Activated CD4-positive, alpha-beta T cell treated with anti-CD3 and anti-CD28 coated beads, Interleukin-2, amount 10 ng/mL, durations not matched to agents 24 days and 14 days (primary cell): ENCODE results near the gene KCNH8. TPM values are rescaled to one million over a fixed set of nuclear protein-coding genes. Genes with fewer than 3 reads are reported as not detected.
"Not testable (repeated sequence)": the region's sequence is repeated elsewhere in the genome, so short reads cannot be mapped to it uniquely, and the experiment has no call there.

Experiments
- DNase-seq: peaks from one replicate; pipeline ENCODE4 v3.0.0; 2022
- H3K27ac Mint-ChIP-seq: one replicate; pipeline ENCODE4 v1.8.0; 2022; ENCODE audit warnings: mild to moderate bottlenecking, mixed read lengths
- H3K27me3 Mint-ChIP-seq: one replicate; pipeline ENCODE4 v1.8.0; 2022; ENCODE audit warnings: mixed read lengths
- H3K36me3 Mint-ChIP-seq: one replicate; pipeline ENCODE4 v1.8.0; 2022; ENCODE audit warnings: low read depth, mild to moderate bottlenecking, mixed read lengths
- H3K4me1 Mint-ChIP-seq: one replicate; pipeline ENCODE4 v1.8.0; 2021; ENCODE audit warnings: mixed read lengths
- H3K4me3 Mint-ChIP-seq: one replicate; pipeline ENCODE4 v1.8.0; 2022; ENCODE audit warnings: mild to moderate bottlenecking, moderate library complexity, mixed read lengths
- H3K9me3 Mint-ChIP-seq: one replicate; pipeline ENCODE4 v1.8.0; 2021; ENCODE audit warnings: mixed read lengths
- intact Hi-C: fragments of 100-400 bp; cut with micrococcal nuclease; formaldehyde crosslinking; loops from one replicate; pipeline ENCODE4 v1.15.1; 2023
- total RNA-seq: library from RNA; stranded (reverse); gene quantifications from 2 replicates; pipeline ENCODE4 v1.2.3, GENCODE V29; 2022

KCNH8 gene
- not detected in 2 replicates for total RNA-seq

GRCh38 chr3:19147905-19148767, at the start of gene KCNH8:
TSS of gene KCNH8 (plus strand) at chr3:19148510. CDS start at chr3:19148720, 210 bp downstream.
- intact Hi-C loops = no loop called here
- Mint-ChIP-seq H3K4me1 (peaks cover 13% of the 10 kb centered on the region), H3K27me3 (peaks cover 47% of the 10 kb centered on the region), H3K36me3 (peaks cover 2% of the 10 kb centered on the region), H3K4me3 (peak within 1 kb of the TSS; percentile 92), H3K27ac (no peak within 1 kb of the TSS), H3K9me3 (peaks cover 15% of the 10 kb centered on the region)
- DNase-seq = peak; percentile 58

GRCh38 chr3:19102654-19103290, 45.5 kb upstream of the KCNH8 start:
- H3K9me3 Mint-ChIP-seq, intact Hi-C loops, H3K36me3 Mint-ChIP-seq, H3K27me3 Mint-ChIP-seq, H3K27ac Mint-ChIP-seq, H3K4me1 Mint-ChIP-seq: not testable (repeated sequence)
- peak; percentile 71 for DNase-seq
- peak overlapping the region; percentile 77 for H3K4me3 Mint-ChIP-seq

GRCh38 chr3:19103510-19103909, 44.8 kb upstream of the KCNH8 start:
- no peak overlapping the region for H3K27ac Mint-ChIP-seq
- DNase-seq = no peak
- intact Hi-C loops = no loop called here

GRCh38 chr3:19104459-19104858, 43.9 kb upstream of the KCNH8 start:
- no peaks in the 10 kb centered on the region for H3K4me1 Mint-ChIP-seq
- H3K36me3 Mint-ChIP-seq = no peaks in the 10 kb centered on the region
- H3K9me3 Mint-ChIP-seq = no peaks in the 10 kb centered on the region
- intact Hi-C loops = no loop called here
- H3K4me3 Mint-ChIP-seq = no peak overlapping the region
- H3K27me3 Mint-ChIP-seq = no peaks in the 10 kb centered on the region
- H3K27ac Mint-ChIP-seq = no peak overlapping the region
- no peak for DNase-seq

More at GRCh38 chr3:19103510-19103909, 44.8 kb upstream of the KCNH8 start:
- Mint-ChIP-seq H3K4me3 (peak overlapping the region; percentile 77), H3K27me3 (no peaks in the 10 kb centered on the region), H3K4me1 (no peaks in the 10 kb centered on the region), H3K36me3 (no peaks in the 10 kb centered on the region), H3K9me3 (no peaks in the 10 kb centered on the region)

- Mint-ChIP-seq H3K36me3 (no peaks in the 10 kb centered on the region), H3K4me3 (no peak overlapping the region), H3K27ac (no peak overlapping the region), H3K9me3 (no peaks in the 10 kb centered on the region), H3K27me3 (no peaks in the 10 kb centered on the region), H3K4me1 (no peaks in the 10 kb centered on the region)
- no peak for DNase-seq
- intact Hi-C loops = no loop called here
Measured at GRCh38 chr3:19105826-19106225, 42.5 kb upstream of the KCNH8 start.

- Mint-ChIP-seq H3K27ac (no peak overlapping the region), H3K36me3 (no peaks in the 10 kb centered on the region), H3K4me1 (no peaks in the 10 kb centered on the region), H3K4me3 (no peak overlapping the region), H3K9me3 (no peaks in the 10 kb centered on the region), H3K27me3 (no peaks in the 10 kb centered on the region)
- intact Hi-C loops = no loop called here
- no peak for DNase-seq
Measured at GRCh38 chr3:19106307-19106706, 42.0 kb upstream of the KCNH8 start.

- no peak for DNase-seq
- no peak overlapping the region for H3K4me3 Mint-ChIP-seq
- no peaks in the 10 kb centered on the region for H3K27me3 Mint-ChIP-seq
- H3K4me1 Mint-ChIP-seq = no peaks in the 10 kb centered on the region
- H3K9me3 Mint-ChIP-seq = no peaks in the 10 kb centered on the region
- intact Hi-C loops = no loop called here
- no peaks in the 10 kb centered on the region for H3K36me3 Mint-ChIP-seq
- H3K27ac Mint-ChIP-seq = no peak overlapping the region
Measured at GRCh38 chr3:19107719-19108118, 40.6 kb upstream of the KCNH8 start.

GRCh38 chr3:19110335-19110895, 37.9 kb upstream of the KCNH8 start:
- Mint-ChIP-seq H3K36me3 (no peaks in the 10 kb centered on the region), H3K27me3 (peaks cover 2% of the 10 kb centered on the region), H3K4me1 (no peaks in the 10 kb centered on the region), H3K27ac (no peak overlapping the region), H3K9me3 (no peaks in the 10 kb centered on the region), H3K4me3 (no peak overlapping the region)
- no peak for DNase-seq
- intact Hi-C loops = no loop called here

GRCh38 chr3:19114461-19114860, 33.8 kb upstream of the KCNH8 start:
- Mint-ChIP-seq H3K27ac (no peak overlapping the region), H3K9me3 (no peaks in the 10 kb centered on the region), H3K27me3 (peaks cover 5% of the 10 kb centered on the region), H3K4me1 (no peaks in the 10 kb centered on the region), H3K36me3 (no peaks in the 10 kb centered on the region), H3K4me3 (no peak overlapping the region)
- intact Hi-C loops = no loop called here
- no peak for DNase-seq

- peaks cover 8% of the 10 kb centered on the region for H3K27me3 Mint-ChIP-seq
- H3K4me1 Mint-ChIP-seq = no peaks in the 10 kb centered on the region
- no peak for DNase-seq
- intact Hi-C loops = no loop called here
- H3K9me3 Mint-ChIP-seq = no peaks in the 10 kb centered on the region
- no peak overlapping the region for H3K27ac Mint-ChIP-seq
- no peaks in the 10 kb centered on the region for H3K36me3 Mint-ChIP-seq
- no peak overlapping the region for H3K4me3 Mint-ChIP-seq
Measured at GRCh38 chr3:19116239-19116638, 32.1 kb upstream of the KCNH8 start.

GRCh38 chr3:19124752-19125151, 23.6 kb upstream of the KCNH8 start:
- Mint-ChIP-seq H3K4me1 (no peaks in the 10 kb centered on the region), H3K27me3 (peaks cover 2% of the 10 kb centered on the region), H3K36me3 (no peaks in the 10 kb centered on the region), H3K4me3 (no peak overlapping the region), H3K27ac (no peak overlapping the region), H3K9me3 (no peaks in the 10 kb centered on the region)
- no peak for DNase-seq
- intact Hi-C loops = no loop called here

GRCh38 chr3:19139863-19140262, 8.4 kb upstream of the KCNH8 start:
- Mint-ChIP-seq H3K27ac (no peak overlapping the region), H3K4me3 (no peak overlapping the region), H3K36me3 (no peaks in the 10 kb centered on the region), H3K9me3 (no peaks in the 10 kb centered on the region), H3K27me3 (peaks cover 20% of the 10 kb centered on the region), H3K4me1 (no peaks in the 10 kb centered on the region)
- no peak for DNase-seq
- intact Hi-C loops = no loop called here

GRCh38 chr3:19146685-19147650, 1.3 kb upstream of the KCNH8 start:
- no peak overlapping the region for H3K27ac Mint-ChIP-seq
- H3K4me1 Mint-ChIP-seq = peaks cover 13% of the 10 kb centered on the region
- intact Hi-C loops = no loop called here
- peaks cover 54% of the 10 kb centered on the region for H3K27me3 Mint-ChIP-seq
- DNase-seq = peak; percentile 84
- peaks cover 2% of the 10 kb centered on the region for H3K36me3 Mint-ChIP-seq
- H3K9me3 Mint-ChIP-seq = peaks cover 15% of the 10 kb centered on the region
- peak overlapping the region; percentile 92 for H3K4me3 Mint-ChIP-seq
